GM23338 (cell line): ENCODE measurements around the gene SCIN. TPM values are rescaled to one million over a fixed set of nuclear protein-coding genes. Genes with fewer than 3 reads are reported as not detected.

Source experiments
- ATAC-seq: fragments of 200-7000 bp; cut with Tn5 transposase; 3 replicates; pipeline ENCODE4 v1.9.1; 2020
- DNase-seq: peaks from one replicate; pipeline ENCODE4 v3.0.0-alpha.2; 2015; ENCODE audit warnings: low spot score
- H2AFZ ChIP-seq: fragments of 200-600 bp; sonication (generic); 2 replicates; pipeline ENCODE4 v1.8.0; 2016; ENCODE audit warnings: antibody characterized with exemption, mild to moderate bottlenecking, moderate library complexity
- H3F3A ChIP-seq: fragments of 200-600 bp; sonication (generic); replicated peaks from 2 replicates; pipeline ENCODE4 v1.8.0; 2017; ENCODE audit warnings: antibody characterized with exemption, mixed run types, low read depth
- H3K27ac ChIP-seq: fragments of 200-600 bp; sonication (generic); 2 replicates; pipeline ENCODE4 v1.6.1; 2016; ENCODE audit warnings: low read depth
- H3K27me3 ChIP-seq: fragments of 200-600 bp; sonication (generic); 2 replicates; pipeline ENCODE4 v1.8.0; 2016; ENCODE audit warnings: mild to moderate bottlenecking, mixed run types, moderate library complexity; ENCODE audit not compliant: insufficient read depth
- H3K36me3 ChIP-seq: fragments of 200-600 bp; sonication (generic); 2 replicates; pipeline ENCODE4 v1.8.0; 2016; ENCODE audit warnings: mild to moderate bottlenecking; ENCODE audit not compliant: insufficient read depth
- H3K4me1 ChIP-seq: fragments of 200-600 bp; sonication (generic); 2 replicates; pipeline ENCODE4 v1.8.0; 2016; ENCODE audit warnings: mild to moderate bottlenecking, moderate library complexity; ENCODE audit not compliant: insufficient read depth
- H3K4me2 ChIP-seq: fragments of 200-600 bp; sonication (generic); 2 replicates; pipeline ENCODE4 v1.7.1; 2017; ENCODE audit warnings: mixed run types
- H3K4me3 ChIP-seq: fragments of 200-600 bp; sonication (generic); 2 replicates; pipeline ENCODE4 v1.6.1; 2016; ENCODE audit warnings: mixed run types
- H3K79me2 ChIP-seq: fragments of 200-600 bp; sonication (generic); replicated peaks from 2 replicates; pipeline ENCODE4 v1.8.0; 2017; ENCODE audit warnings: mild to moderate bottlenecking; ENCODE audit not compliant: insufficient read depth
- H3K9me2 ChIP-seq: fragments of 200-600 bp; sonication (generic); 2 replicates; pipeline ENCODE4 v1.8.0; 2017; ENCODE audit not compliant: insufficient read depth
- H4K20me1 ChIP-seq: fragments of 200-600 bp; sonication (generic); replicated peaks from 2 replicates; pipeline ENCODE4 v1.8.0; 2017; ENCODE audit warnings: mild to moderate bottlenecking; ENCODE audit not compliant: insufficient read depth
- H3K27ac Mint-ChIP-seq: 2 replicates; pipeline ENCODE4 v1.8.0; 2020; ENCODE audit warnings: inconsistent platforms, mild to moderate bottlenecking, moderate library complexity, mixed read lengths
- H3K27me3 Mint-ChIP-seq: 3 replicates; pipeline ENCODE4 v1.8.0; 2022; ENCODE audit warnings: low read depth, mild to moderate bottlenecking, moderate library complexity, mixed read lengths, inconsistent platforms; ENCODE audit not compliant: insufficient read depth, poor library complexity
- H3K36me3 Mint-ChIP-seq: 3 replicates; pipeline ENCODE4 v1.8.0; 2021; ENCODE audit warnings: low read depth, mild to moderate bottlenecking, inconsistent platforms, moderate library complexity, mixed read lengths
- H3K4me1 Mint-ChIP-seq: 3 replicates; pipeline ENCODE4 v1.8.0; 2020; ENCODE audit warnings: mild to moderate bottlenecking, inconsistent platforms, mixed read lengths
- H3K4me3 Mint-ChIP-seq: 3 replicates; pipeline ENCODE4 v1.8.0; 2021; ENCODE audit warnings: moderate library complexity, mild to moderate bottlenecking, inconsistent platforms, mixed read lengths
- H3K9me3 Mint-ChIP-seq: 3 replicates; pipeline ENCODE4 v1.8.0; 2020; ENCODE audit warnings: moderate library complexity, mild to moderate bottlenecking, inconsistent platforms, mixed read lengths
- CREB1 ChIP-seq: fragments of 250-450 bp; sonication (Bioruptor Pico); IDR thresholded peaks from 2 replicates; pipeline ENCODE4 v1.5.0; 2020; ENCODE audit warnings: low read depth, mild to moderate bottlenecking, moderate library complexity
- CTCF ChIP-seq, 2 experiments: fragments of 200-600 bp in 1 of 2; sonication (generic) in 1 of 2; conservative IDR thresholded peaks; 2 replicates each; pipeline versions ENCODE4 v1.5.1 to v1.6.1; 2016 to 2017; ENCODE audit warnings: antibody characterized with exemption in 2 of 2, low read depth in 2 of 2, mild to moderate bottlenecking in 2 of 2, moderate library complexity in 1 of 2
- ETS1 ChIP-seq: IDR thresholded peaks from 2 replicates; pipeline ENCODE4 v1.6.1; 2016; ENCODE audit warnings: antibody characterized with exemption
- EZH2 ChIP-seq: fragments of 200-600 bp; sonication (generic); IDR thresholded peaks from one replicate; pipeline ENCODE4 v1.8.0; 2017; ENCODE audit warnings: antibody characterized with exemption, mild to moderate bottlenecking, low read depth; ENCODE audit not compliant: unreplicated experiment
- EZH2phosphoT487 ChIP-seq: fragments of 200-600 bp; sonication (generic); IDR thresholded peaks from one replicate; pipeline ENCODE4 v1.8.1; 2018; ENCODE audit warnings: antibody characterized with exemption; ENCODE audit not compliant: unreplicated experiment
- JUNB ChIP-seq: IDR thresholded peaks from one replicate; pipeline ENCODE4 v1.6.1; 2016; ENCODE audit warnings: antibody characterized with exemption; ENCODE audit not compliant: unreplicated experiment
- NANOG ChIP-seq: IDR thresholded peaks from 2 replicates; pipeline ENCODE4 v1.6.1; 2016; ENCODE audit warnings: antibody characterized with exemption, borderline replicate concordance
- POLR2AphosphoS5 ChIP-seq: IDR thresholded peaks from 2 replicates; pipeline ENCODE4 v1.6.1; 2016; ENCODE audit warnings: antibody characterized with exemption, low read depth
- REST ChIP-seq: IDR thresholded peaks from one replicate; pipeline ENCODE4 v1.6.1; 2018; ENCODE audit warnings: antibody characterized with exemption; ENCODE audit not compliant: unreplicated experiment
- STAT1 ChIP-seq: IDR thresholded peaks from one replicate; pipeline ENCODE4 v1.6.1; 2016; ENCODE audit warnings: antibody characterized with exemption; ENCODE audit not compliant: unreplicated experiment
- ZNF114 ChIP-seq: fragments of 250-450 bp; sonication (Bioruptor Pico); IDR thresholded peaks from 2 replicates; pipeline ENCODE4 v1.5.0; 2020; ENCODE audit warnings: mild to moderate bottlenecking, moderate library complexity
- ZNF331 ChIP-seq: fragments of 250-450 bp; sonication (Bioruptor Pico); IDR thresholded peaks from 2 replicates; pipeline ENCODE4 v1.5.0; 2020; ENCODE audit warnings: low read depth, mild to moderate bottlenecking, moderate library complexity
- ZNF462 ChIP-seq: fragments of 250-450 bp; sonication (Bioruptor Pico); IDR thresholded peaks from 2 replicates; pipeline ENCODE4 v1.5.0; 2020; ENCODE audit warnings: mild to moderate bottlenecking, moderate library complexity
- polyA plus RNA-seq: library from polyadenylated mRNA; unstranded; fragments of >200 nt; fragmentation: Nextera tagmentation; extraction: Ambion mirVana; gene quantifications from 2 replicates; pipeline ENCODE4 v1.2.1, GENCODE V29; 2016
- total RNA-seq: library from RNA; depleted of rRNA; stranded (reverse); fragments of >200 nt; shearing (Covaris generic); gene quantifications from 2 replicates; pipeline ENCODE4 v1.2.3, GENCODE V29; 2014

SCIN gene
- total and polyA plus RNA-seq, 2 experiments from 2014 or later, result 0.80 to 0.92 TPM

- H3K27ac Mint-ChIP-seq, result peak overlapping the region; percentile 4; the same call in 1 of the 2 replicates
- TF ChIP-seq EZH2phosphoT487 (no peak), CREB1 (CRISPR knock-in tag) (no peak), POLR2AphosphoS5 (no peak), CTCF (conservative IDR thresholded peaks at IDR 0.05; ENCODE audit: low read depth in 2 of 2) (no peak), NANOG (no peak), EZH2 (no peak), ZNF331 (no peak), REST (no peak), ZNF462 (CRISPR knock-in tag) (no peak), ETS1 (no peak), STAT1 (no peak), JUNB (no peak), ZNF114 (CRISPR knock-in tag) (no peak)
- H3F3A ChIP-seq, result no peaks in the 10 kb centered on the region
- DNase-seq (no peak), ATAC-seq (no peak)
- H3K4me3 Mint-ChIP-seq, result no peak overlapping the region
- H3K4me1 ChIP-seq, result peaks cover 6% of the 10 kb centered on the region; the same call in 1 of the 2 replicates
- no peaks in the 10 kb centered on the region for H3K9me2 ChIP-seq
- H3K4me2 ChIP-seq, result no peak overlapping the region
- peak overlapping the region; percentile 13; the same call in 1 of the 2 replicates for H3K27ac ChIP-seq
- H3K27me3 Mint-ChIP-seq, result no peaks in the 10 kb centered on the region
- H3K36me3 ChIP-seq, result no peaks in the 10 kb centered on the region
- H3K4me3 ChIP-seq, result no peak overlapping the region
- H3K79me2 ChIP-seq, result no peaks in the 10 kb centered on the region
- peaks cover 9% of the 10 kb centered on the region; the same call in 2 of the 3 replicates for H3K36me3 Mint-ChIP-seq
- no peaks in the 10 kb centered on the region for H3K27me3 ChIP-seq
- peaks cover 7% of the 10 kb centered on the region for H3K4me1 Mint-ChIP-seq
- no peaks in the 10 kb centered on the region for H4K20me1 ChIP-seq
- no peak overlapping the region for H2AFZ ChIP-seq
- peaks cover 7% of the 10 kb centered on the region; the same call in 1 of the 3 replicates for H3K9me3 Mint-ChIP-seq
Measured at GRCh38 chr7:12706900-12707536, 136.5 kb downstream of the SCIN start.
